Neural cell (in vitro differentiated cells): ENCODE results near the gene SH3RF3. TPM values are rescaled to one million over a fixed set of nuclear protein-coding genes. Genes with fewer than 3 reads are reported as not detected.

Source experiments
- H2AFZ ChIP-seq: fragments of 200-600, 300-800 bp; sonication (generic), shearing (Covaris generic); 2 replicates; pipeline ENCODE4 v1.6.0; 2014; ENCODE audit warnings: low read depth, mild to moderate bottlenecking, antibody characterized with exemption, low read length, moderate library complexity
- H3F3A ChIP-seq: fragments of 200-600 bp; shearing (Covaris generic); 2 replicates; pipeline ENCODE4 v1.6.1; 2016; ENCODE audit warnings: mild to moderate bottlenecking, moderate library complexity, mixed read lengths, antibody characterized with exemption, low read length; ENCODE audit not compliant: insufficient read depth, poor library complexity, severe bottlenecking
- H3K27ac ChIP-seq: fragments of 200-600, 300-800 bp; sonication (generic), shearing (Covaris generic); 2 replicates; pipeline ENCODE4 v1.5.1; 2014; ENCODE audit warnings: mild to moderate bottlenecking, low read length, moderate library complexity
- H3K27me3 ChIP-seq: fragments of 300-800, 200-600 bp; sonication (generic), shearing (Covaris generic); 2 replicates; pipeline ENCODE4 v1.6.0; 2014; ENCODE audit warnings: mild to moderate bottlenecking, low read depth, low read length, moderate library complexity; ENCODE audit not compliant: insufficient read depth
- H3K36me3 ChIP-seq: fragments of 300-800, 200-600 bp; sonication (generic), shearing (Covaris generic); 2 replicates; pipeline ENCODE4 v1.5.1; 2014; ENCODE audit warnings: mild to moderate bottlenecking, antibody characterized with exemption, low read length, moderate library complexity; ENCODE audit not compliant: insufficient read depth
- H3K4me2 ChIP-seq: fragments of 300-800, 200-600 bp; sonication (generic), shearing (Covaris generic); 2 replicates; pipeline ENCODE4 v1.6.0; 2014; ENCODE audit warnings: mild to moderate bottlenecking, low read length
- H3K4me3 ChIP-seq: fragments of 300-800, 200-600 bp; sonication (generic), shearing (Covaris generic); 2 replicates; pipeline ENCODE4 v1.5.1; 2014; ENCODE audit warnings: mild to moderate bottlenecking, low read length, moderate library complexity
- H3K79me2 ChIP-seq: fragments of 200-600 bp; shearing (Covaris generic); replicated peaks from 2 replicates; pipeline ENCODE4 v1.6.0; 2014; ENCODE audit warnings: mild to moderate bottlenecking, low read length, moderate library complexity; ENCODE audit not compliant: insufficient read depth
- H3K9ac ChIP-seq: fragments of 300-800, 200-600 bp; sonication (generic), shearing (Covaris generic); 2 replicates; pipeline ENCODE4 v1.6.1; 2016; ENCODE audit warnings: mild to moderate bottlenecking, low read length, mixed read lengths
- H3K9me2 ChIP-seq: fragments of 200-600 bp; shearing (Covaris generic); 2 replicates; pipeline ENCODE4 v1.6.1; 2016; ENCODE audit warnings: mild to moderate bottlenecking, low read length, mixed read lengths; ENCODE audit not compliant: insufficient read depth
- H3K9me3 ChIP-seq: fragments of 200-600, 300-800 bp; sonication (generic), shearing (Covaris generic); 2 replicates; pipeline ENCODE4 v1.6.1; 2016; ENCODE audit warnings: mild to moderate bottlenecking, mixed run types, low read length, moderate library complexity, mixed read lengths
- H4K20me1 ChIP-seq: fragments of 200-600 bp; shearing (Covaris generic); 2 replicates; pipeline ENCODE4 v1.6.1; 2016; ENCODE audit warnings: mild to moderate bottlenecking, mixed run types; ENCODE audit not compliant: insufficient read depth
- CTCF ChIP-seq: fragments of 450-650 bp; IDR thresholded peaks from 2 replicates; pipeline ENCODE4 v1.5.1; 2014; ENCODE audit warnings: antibody characterized with exemption, mild to moderate bottlenecking, moderate library complexity; ENCODE audit not compliant: poor library complexity, severe bottlenecking
- EP300 ChIP-seq: fragments of 450-650 bp; conservative IDR thresholded peaks from 2 replicates; pipeline ENCODE4 v1.6.1; 2014; ENCODE audit warnings: antibody characterized with exemption, mild to moderate bottlenecking, moderate library complexity; ENCODE audit not compliant: poor library complexity, severe bottlenecking
- EZH2 ChIP-seq: fragments of 200-600, 300-800 bp; shearing (Covaris generic), sonication (generic); IDR thresholded peaks from 2 replicates; pipeline ENCODE4 v1.6.1; 2014; ENCODE audit warnings: antibody characterized with exemption, low read length, borderline replicate concordance, mild to moderate bottlenecking; ENCODE audit not compliant: insufficient read depth, poor library complexity, severe bottlenecking
- MXI1 ChIP-seq: fragments of 450-650 bp; conservative IDR thresholded peaks from 2 replicates; pipeline ENCODE4 v1.6.1; 2014; ENCODE audit warnings: antibody characterized with exemption, mild to moderate bottlenecking; ENCODE audit not compliant: poor library complexity, severe bottlenecking
- POLR2AphosphoS5 ChIP-seq: IDR thresholded peaks from 2 replicates; pipeline ENCODE4 v1.6.1; 2012
- RAD21 ChIP-seq: fragments of 450-650 bp; conservative IDR thresholded peaks from 2 replicates; pipeline ENCODE4 v1.6.1; 2014; ENCODE audit warnings: antibody characterized with exemption, mild to moderate bottlenecking, moderate library complexity
- REST ChIP-seq: IDR thresholded peaks from 2 replicates; pipeline ENCODE4 v1.6.1; 2012; ENCODE audit warnings: borderline replicate concordance
- SMC3 ChIP-seq: fragments of 450-650 bp; conservative IDR thresholded peaks from 2 replicates; pipeline ENCODE4 v1.6.1; 2014; ENCODE audit warnings: antibody characterized with exemption, mild to moderate bottlenecking, moderate library complexity; ENCODE audit not compliant: poor library complexity
- TAF1 ChIP-seq: IDR thresholded peaks from 2 replicates; pipeline ENCODE4 v1.6.1; 2012; ENCODE audit warnings: low read depth
- polyA plus RNA-seq: library from polyadenylated mRNA; depleted of rRNA; stranded (reverse); fragments of >200 nt; gene quantifications from 2 replicates; pipeline ENCODE4 v1.2.3, GENCODE V29; 2014

Gene SH3RF3
- polyA plus RNA-seq, 1 donor from 2014 or later, result 0.53 TPM

DNA sequence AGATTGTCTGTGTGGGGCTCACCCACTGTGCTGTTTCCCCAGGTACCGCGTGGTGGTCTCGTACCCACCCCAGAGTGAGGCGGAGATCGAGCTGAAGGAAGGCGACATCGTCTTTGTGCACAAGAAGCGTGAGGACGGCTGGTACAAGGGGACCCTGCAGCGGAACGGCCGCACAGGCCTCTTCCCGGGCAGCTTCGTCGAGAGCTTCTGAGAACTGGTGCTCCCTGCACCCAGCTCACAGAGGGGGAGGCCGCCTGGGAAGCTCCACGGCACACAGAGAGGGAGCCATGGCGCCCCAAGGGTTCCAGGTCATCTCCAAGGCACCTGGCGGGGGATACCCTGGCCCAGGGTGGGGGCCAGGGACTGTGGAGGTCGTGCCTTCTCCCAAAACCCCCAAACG, 372.5 kb downstream of the SH3RF3 start:
- no peaks in the 10 kb centered on the region for H3K27me3 ChIP-seq
- no peaks in the 10 kb centered on the region for H3K36me3 ChIP-seq
- H3K9me2 ChIP-seq, result no peaks in the 10 kb centered on the region
- no peak overlapping the region for H3K9ac ChIP-seq
- H3K27ac ChIP-seq, result no peak overlapping the region
- no peaks in the 10 kb centered on the region for H3K79me2 ChIP-seq
- peaks cover 4% of the 10 kb centered on the region for H3F3A ChIP-seq
- TF ChIP-seq SMC3 (no peak), TAF1 (no peak), EP300 (no peak), REST (no peak), RAD21 (no peak), POLR2AphosphoS5 (no peak), MXI1 (no peak), CTCF (no peak), EZH2 (no peak)
- no peak overlapping the region for H3K4me3 ChIP-seq
- H3K4me2 ChIP-seq, result no peak overlapping the region
- H4K20me1 ChIP-seq, result no peaks in the 10 kb centered on the region
- no peaks in the 10 kb centered on the region for H3K9me3 ChIP-seq
- no peak overlapping the region for H2AFZ ChIP-seq

DNA sequence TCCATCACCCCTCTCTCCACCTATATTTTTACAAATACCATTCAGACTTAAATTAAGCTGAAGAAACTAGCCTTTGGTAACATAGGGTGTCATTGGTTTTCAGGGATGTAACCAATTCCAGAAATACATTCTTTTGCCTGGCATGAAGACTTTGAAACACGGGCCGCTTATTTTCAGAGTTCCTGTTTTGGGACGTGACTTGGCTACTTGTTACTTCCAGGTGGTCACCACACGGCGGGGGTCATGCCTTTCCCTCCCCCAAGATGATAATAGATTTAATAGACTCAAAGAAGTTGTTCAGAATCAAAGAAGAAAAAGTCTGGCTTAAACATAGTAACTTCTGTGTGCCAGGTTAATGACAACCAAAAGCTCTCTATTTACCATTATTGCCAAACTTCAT, 374.2 kb downstream of the SH3RF3 start:
- Histone ChIP-seq H4K20me1 (no peaks in the 10 kb centered on the region), H3K27ac (no peak overlapping the region), H3K9me2 (no peaks in the 10 kb centered on the region), H3K4me2 (no peak overlapping the region), H3K4me3 (no peak overlapping the region), H3F3A (no peaks in the 10 kb centered on the region), H2AFZ (no peak overlapping the region), H3K36me3 (no peaks in the 10 kb centered on the region), H3K9ac (no peak overlapping the region), H3K27me3 (no peaks in the 10 kb centered on the region), H3K9me3 (no peaks in the 10 kb centered on the region), H3K79me2 (no peaks in the 10 kb centered on the region)
- TF ChIP-seq SMC3 (no peak), REST (no peak), EZH2 (no peak), RAD21 (no peak), CTCF (no peak), MXI1 (no peak), POLR2AphosphoS5 (no peak)
